Non-pigmented ciliary epithelial cell (primary cell): ENCODE measurements around the gene APOL5.
"Not testable (repeated sequence)": the region's sequence is repeated elsewhere in the genome, so short reads cannot be mapped to it uniquely, and the experiment has no call there.

Source experiments
- DNase-seq: peaks from one replicate; pipeline ENCODE4 v3.0.0-alpha.2; 2010; ENCODE audit warnings: low read depth

APOL5 gene

GRCh38 chr22:35717572-35717971 lies at the start of gene APOL5:
TSS of gene APOL5 (plus strand) at chr22:35717872. CDS start at chr22:35717872, 0 bp downstream.
- DNase-seq, result no peak

- no peak for DNase-seq
Observed at GRCh38 chr22:35674335-35674734, 43.3 kb upstream of the APOL5 start.

DNA sequence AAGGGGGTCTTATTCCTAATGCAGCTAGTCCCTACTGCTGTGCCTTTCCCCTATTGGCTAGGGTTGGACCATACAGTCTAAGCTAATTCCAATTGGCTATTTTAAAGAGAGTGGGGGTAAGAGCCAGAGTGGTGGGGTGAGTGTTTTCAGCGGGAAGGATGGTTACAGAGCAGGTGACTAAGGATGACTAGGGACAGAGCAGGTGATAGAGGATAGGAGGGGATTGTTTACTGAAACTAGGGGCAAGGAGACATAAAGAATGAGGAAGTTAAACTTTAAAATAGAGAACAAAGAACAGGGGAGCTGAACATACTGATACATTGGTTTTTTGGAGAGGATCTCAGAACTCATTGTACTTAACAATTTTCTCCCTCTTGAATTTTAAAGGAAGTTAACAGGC lies 41.6 kb upstream of the APOL5 start:
- DNase-seq, result not testable (repeated sequence)

DNA sequence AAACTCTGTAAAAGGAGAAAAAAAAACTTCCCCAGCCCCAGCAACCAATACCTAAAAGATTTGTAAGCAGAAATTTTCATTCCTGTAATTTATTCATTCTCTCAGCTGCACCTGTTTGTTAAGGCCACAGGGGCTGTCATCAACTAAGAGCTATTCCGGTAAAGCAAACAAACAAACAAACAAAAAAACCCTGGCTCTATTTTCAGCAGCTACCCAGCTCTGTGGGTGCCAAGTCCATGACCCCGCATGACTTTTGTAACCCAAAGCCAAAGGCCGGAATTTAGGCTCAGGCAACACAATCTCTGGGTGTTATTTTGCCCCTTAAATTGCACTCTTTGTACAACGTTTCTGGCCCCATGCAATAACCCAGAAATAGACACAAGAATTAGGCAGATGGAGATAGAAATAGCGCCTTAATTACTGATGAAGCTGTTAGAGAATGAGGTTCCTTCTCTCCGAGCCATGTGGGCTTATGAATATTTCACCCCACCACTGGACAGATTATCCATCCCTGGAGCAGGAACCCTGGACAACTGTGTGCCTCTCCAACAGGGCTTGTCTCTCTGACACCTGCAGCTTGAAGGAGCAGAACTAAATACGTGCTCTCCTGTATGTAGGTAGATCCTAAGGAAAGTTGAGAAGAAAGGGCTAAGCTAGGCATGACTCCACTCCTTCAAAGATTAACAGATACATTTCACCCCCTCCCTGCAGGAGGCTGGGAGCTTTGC lies 40.0 kb upstream of the APOL5 start:
- no peak for DNase-seq

DNA sequence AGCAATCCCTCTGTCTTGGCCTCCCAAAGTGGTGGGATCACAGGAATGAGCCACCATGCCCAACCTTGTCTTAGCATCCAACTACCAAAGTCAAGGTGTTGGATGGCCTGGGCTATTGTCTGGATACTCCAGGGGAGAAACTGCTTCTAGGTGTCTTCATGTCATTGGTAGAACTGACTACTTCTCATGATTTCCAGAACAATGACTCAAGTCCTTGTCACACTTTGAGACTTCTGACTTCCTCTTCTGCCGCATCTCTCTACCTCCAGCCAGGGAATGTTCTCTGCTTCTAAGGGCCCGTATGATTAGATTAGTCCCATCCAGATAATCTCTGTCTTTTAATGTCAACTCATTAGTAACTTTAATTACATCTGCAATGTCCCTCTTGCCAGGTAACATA lies 38.8 kb upstream of the APOL5 start:
- no peak for DNase-seq

DNA sequence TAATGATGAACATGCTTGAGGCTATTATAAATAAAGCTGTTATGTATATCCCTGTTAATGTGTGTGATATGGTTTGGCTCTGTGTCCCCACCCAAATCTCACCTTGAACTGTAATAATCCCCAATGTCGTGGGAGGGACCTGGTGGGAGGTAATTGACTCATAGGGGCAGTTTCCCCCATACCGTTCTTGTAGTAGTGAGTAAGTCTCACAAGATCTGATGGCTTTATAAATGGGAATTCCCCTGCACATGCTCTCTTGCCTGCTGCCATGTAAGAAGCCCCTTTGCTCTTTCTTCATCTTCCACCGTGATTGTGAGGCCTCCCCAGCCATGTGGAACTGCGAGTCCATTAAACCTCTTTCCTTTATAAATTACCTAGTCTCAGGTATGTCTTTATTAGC lies 38.2 kb upstream of the APOL5 start:
- not testable (repeated sequence) for DNase-seq

- no peak for DNase-seq
Observed at GRCh38 chr22:35681454-35682052, 36.1 kb upstream of the APOL5 start.

- no peak for DNase-seq
Observed at GRCh38 chr22:35683560-35683959, 34.1 kb upstream of the APOL5 start.

DNA sequence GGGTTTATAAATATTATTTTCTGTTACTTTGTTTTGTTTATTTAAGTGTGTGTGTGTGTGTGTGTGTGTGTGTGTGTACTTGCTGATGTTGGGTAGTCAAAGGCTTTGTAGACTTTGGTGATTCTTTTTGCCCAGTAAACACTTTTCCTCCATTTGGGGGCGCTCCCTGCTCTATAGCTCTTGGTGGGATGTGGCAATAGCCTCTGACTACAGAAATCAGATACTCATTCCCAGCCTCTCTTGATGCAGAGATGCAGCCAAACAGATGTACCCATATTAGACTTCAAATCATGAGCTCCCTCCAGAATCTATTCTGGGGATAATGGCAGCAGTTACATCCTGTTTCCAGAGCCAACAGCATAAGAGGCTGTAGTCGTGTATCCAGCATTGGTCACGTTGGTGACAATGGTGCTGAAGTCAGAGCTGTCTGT lies 33.4 kb upstream of the APOL5 start:
- no peak for DNase-seq

- DNase-seq, result no peak
Observed at GRCh38 chr22:35684732-35685131, 32.9 kb upstream of the APOL5 start.

- no peak for DNase-seq
Observed at GRCh38 chr22:35685731-35686130, 31.9 kb upstream of the APOL5 start.

DNA sequence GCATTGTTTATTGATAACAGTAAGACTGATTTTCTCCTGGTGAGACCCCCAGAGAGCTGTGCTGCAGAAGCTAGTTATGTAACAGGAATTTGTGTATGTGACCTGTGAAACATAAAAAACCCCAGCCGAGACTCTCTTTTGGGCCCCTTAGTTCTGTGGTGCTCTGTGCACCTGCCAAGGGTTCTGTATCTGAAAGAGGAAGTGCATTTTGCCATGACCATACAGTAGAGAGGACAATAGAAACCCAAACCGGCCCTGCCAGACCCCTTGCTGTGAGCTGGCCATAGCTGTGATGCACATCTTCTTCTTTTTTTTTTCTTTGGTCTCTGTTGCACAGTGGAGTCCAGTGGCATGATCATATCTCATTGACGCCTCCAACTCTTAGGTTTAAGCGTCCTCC lies 31.4 kb upstream of the APOL5 start:
- no peak for DNase-seq

GRCh38 chr22:35687461-35687860 lies 30.2 kb upstream of the APOL5 start:
- no peak for DNase-seq

DNA sequence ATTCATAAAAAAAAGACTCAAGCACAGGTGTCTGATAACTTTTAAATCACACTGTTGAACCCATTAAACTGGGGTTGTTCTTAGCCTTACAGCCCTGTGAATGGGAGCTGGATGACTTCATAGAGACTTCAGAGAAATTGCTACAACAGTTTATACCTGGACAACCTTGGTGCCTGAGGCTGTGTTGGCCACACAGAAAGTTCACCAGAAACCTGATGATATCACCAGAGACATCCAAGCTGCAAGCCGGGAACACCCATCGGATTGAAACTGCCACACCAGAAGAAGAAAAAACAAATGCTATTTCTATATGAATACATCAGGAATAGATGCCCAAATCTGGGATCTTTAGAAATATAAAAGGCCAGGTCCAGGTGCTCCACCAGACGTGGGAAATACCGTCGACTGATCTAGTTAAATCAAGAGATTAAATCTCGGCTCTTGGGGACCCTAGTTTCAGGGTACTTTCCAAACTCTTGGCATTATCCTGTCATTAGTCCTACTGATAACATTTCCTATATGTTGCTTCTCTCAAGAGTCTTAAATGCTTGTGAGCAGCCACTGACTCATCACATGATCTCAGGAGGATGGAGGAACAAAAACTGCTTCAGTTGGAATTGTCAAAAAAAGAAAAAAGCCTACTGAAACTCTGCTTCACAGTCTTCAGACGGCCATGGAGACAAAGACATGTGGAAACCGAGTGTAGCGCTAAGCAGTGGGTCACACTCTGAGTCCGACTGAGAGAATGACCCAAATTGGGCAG lies 28.6 kb upstream of the APOL5 start:
- DNase-seq, result no peak

- no peak for DNase-seq
Observed at GRCh38 chr22:35690001-35690400, 27.7 kb upstream of the APOL5 start.

- DNase-seq, result no peak
Observed at GRCh38 chr22:35695202-35695601, 22.5 kb upstream of the APOL5 start.

DNA sequence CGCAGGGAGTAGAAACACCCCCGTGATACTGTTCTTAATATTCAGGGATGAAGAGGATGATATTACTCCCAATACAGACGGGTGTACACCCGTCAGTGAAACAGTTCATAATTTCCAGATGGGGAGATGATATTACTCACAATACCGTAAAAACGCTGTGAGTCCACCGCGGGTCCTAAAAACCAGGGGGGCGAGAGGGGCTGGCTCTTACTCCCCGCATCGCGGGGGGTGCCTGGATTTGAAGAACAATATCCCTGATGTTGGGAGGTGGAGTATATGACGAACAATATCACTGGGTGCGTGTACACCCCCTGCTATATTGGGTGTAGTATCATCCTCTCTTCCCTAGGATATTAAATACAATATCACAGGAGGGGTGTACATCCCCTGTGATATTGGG lies 20.5 kb upstream of the APOL5 start:
- no peak for DNase-seq

- not testable (repeated sequence) for DNase-seq
Observed at GRCh38 chr22:35699852-35700251, 17.8 kb upstream of the APOL5 start.

DNA sequence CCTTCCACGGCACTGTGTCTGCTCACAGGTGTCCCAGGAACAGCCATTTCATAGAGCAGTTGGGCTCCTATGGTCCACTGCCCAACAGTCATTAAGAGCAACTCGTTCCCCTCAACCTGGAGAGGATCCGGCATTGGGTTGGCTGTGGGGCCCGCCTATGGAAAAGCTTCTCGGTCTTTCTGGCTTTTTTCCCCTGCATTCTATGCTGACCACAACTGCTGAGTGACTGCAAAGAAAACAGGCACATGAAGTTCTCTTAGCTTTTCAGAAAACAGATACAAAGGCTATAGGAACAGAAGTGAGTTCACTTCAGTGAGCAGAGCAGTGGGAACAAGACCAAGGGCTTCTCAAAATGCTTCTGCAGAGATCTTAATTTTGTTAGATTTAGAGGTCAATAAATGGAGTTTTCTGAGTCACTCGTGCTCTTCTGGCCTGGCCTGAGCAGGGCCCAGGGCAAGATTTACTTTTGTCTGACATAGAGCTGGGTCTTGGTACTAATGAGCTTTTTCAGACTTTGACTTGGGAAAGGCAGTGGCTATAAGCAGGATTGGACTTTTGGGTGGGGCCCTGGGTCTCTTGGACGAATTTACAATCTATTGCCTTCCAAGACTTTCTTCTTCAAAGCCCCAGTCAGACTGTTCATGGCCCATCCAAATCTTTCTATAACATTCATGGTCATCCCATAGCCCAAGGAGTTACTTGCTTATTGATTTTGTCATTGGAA lies 13.6 kb upstream of the APOL5 start:
- no peak for DNase-seq

- DNase-seq, result peak; percentile 69
Observed at GRCh38 chr22:35705141-35705540, 12.5 kb upstream of the APOL5 start.

DNA sequence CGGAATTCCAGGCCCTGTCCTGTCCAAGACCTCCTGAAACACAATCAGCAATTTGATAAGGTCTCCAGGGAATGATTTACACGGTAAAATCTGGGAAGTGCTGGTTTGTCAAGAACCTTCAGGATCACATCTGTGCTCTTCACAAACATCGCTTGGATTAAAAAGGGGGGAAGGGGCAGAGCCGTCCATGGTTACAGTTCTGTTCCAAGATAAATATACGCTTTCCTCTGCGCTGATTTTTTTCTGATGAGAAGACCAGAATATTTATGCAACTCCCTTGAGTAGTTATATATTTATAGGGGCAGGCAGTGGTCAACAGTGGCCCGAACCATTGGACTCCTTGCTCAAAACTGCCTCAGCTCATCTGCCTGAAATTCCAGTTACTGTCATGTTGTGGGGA lies 9.2 kb upstream of the APOL5 start:
- no peak for DNase-seq

GRCh38 chr22:35708917-35709316 lies 8.8 kb upstream of the APOL5 start:
- no peak for DNase-seq

DNA sequence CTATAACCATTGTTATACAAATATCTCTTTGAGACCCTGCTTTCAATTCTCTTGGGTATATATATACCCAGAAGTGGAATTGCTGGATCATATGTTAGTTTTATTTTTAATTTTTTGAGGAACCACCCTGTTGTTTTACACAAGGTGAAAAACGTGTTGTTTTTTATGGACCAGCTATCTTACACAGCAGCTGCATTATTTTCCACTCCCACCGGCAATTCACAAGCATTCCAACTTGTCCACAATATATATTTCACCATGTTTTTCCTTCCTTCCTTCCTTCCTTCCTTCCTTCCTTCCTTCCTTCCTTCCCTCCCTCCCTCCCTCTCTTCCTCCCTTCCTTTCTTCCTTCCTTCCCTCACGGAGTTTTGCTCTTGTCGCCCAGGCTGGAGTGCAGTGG lies 6.3 kb upstream of the APOL5 start:
- DNase-seq, result no peak
